ENCODE data around the gene GEN1.

DNA sequence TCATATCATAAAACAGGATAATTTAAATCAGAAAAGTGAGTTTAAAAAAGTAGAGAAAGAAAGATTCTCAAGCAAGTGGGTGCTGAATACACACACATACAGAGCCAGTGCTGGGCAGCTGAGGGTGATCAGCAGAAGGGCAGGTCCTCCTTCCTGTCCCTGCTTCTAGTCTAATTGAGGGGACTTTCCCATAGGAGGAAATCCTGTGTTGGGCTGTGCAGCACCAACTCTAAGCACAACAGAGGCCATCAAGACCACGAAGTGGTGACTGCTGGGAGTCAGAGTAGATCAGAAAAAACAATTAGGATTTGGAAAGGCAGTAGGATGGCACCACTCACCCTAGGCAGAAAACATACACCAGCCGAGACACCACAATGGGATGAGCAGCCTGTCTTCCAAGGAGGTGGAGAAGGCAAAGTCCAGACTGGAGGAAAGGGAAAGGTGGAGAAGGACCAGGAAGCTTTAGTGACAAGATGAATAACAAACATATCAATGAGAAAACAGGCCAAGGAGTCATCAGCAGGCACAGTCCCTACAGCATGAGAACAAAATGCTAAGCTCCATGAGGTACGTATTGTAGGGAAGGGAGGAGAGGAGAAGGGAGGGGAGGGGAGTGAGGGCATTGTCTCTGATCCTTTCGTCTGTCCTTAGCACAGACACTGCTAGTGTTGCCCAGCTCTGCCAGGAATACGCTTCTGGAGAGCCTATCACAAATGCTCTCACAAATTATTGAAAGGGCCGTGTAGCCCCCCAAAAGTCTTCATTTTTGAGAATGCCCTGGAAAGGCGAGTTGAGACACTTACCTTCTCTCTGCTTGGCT is 45.6 kb downstream of the GEN1 start:
- TF ChIP-seq, protein P1, sequence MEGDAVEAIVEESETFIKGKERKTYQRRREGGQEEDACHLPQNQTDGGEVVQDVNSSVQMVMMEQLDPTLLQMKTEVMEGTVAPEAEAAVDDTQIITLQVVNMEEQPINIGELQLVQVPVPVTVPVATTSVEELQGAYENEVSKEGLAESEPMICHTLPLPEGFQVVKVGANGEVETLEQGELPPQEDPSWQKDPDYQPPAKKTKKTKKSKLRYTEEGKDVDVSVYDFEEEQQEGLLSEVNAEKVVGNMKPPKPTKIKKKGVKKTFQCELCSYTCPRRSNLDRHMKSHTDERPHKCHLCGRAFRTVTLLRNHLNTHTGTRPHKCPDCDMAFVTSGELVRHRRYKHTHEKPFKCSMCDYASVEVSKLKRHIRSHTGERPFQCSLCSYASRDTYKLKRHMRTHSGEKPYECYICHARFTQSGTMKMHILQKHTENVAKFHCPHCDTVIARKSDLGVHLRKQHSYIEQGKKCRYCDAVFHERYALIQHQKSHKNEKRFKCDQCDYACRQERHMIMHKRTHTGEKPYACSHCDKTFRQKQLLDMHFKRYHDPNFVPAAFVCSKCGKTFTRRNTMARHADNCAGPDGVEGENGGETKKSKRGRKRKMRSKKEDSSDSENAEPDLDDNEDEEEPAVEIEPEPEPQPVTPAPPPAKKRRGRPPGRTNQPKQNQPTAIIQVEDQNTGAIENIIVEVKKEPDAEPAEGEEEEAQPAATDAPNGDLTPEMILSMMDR (IDR thresholded peaks at IDR 0.05), result no peak
- no peak for TF ChIP-seq EZH2phosphoT487 (IDR thresholded peaks at IDR 0.05)
- TF ChIP-seq EZH2 (IDR thresholded peaks at IDR 0.05), result no peak
